ENCODE data around the gene FOXE1. TPM values are rescaled to one million over a fixed set of nuclear protein-coding genes. Genes with fewer than 3 reads are reported as not detected.

FOXE1 gene
- total and polyA plus RNA-seq, 2 of the 13 experiments (the other 11 are each of a cell fraction or from before 2014, with no cell fraction given), result not detected

- in situ Hi-C loops (cut with HindIII; ENCODE audit: extremely low pct_ligation_motif_present, low pct_unique_long_range_greater_than_20kb), result no loop called here
- Histone ChIP-seq H3K79me2 (ENCODE audit: insufficient read depth, low read length) (no peaks in the 10 kb centered on the region), H3K27ac (ENCODE audit: extremely low read length, insufficient read depth, low read length) (no peak overlapping the region), H3K9ac (ENCODE audit: insufficient read depth, low read depth, low read length) (no peak overlapping the region), H3K4me1 (ENCODE audit: insufficient read depth, low read length) (no peaks in the 10 kb centered on the region), H3K4me3 (replicated peaks in 1 of 3; ENCODE audit: insufficient read depth in 1 of 3, low read depth in 2 of 3, low read length in 3 of 3) (no peak overlapping the region), H3K36me3 (replicated peaks in 1 of 2; ENCODE audit: control insufficient read depth in 1 of 2, insufficient read depth in 2 of 2, low read length in 2 of 2) (no peaks in the 10 kb centered on the region), H4K20me1 (ENCODE audit: insufficient read depth, low read length) (no peaks in the 10 kb centered on the region), H3K9me3 (ENCODE audit: low read length) (no peaks in the 10 kb centered on the region), H2AFZ (ENCODE audit: low read length) (no peak overlapping the region), H3K4me2 (ENCODE audit: low read depth, low read length) (no peak overlapping the region), H3K27me3 (ENCODE audit: control insufficient read depth in 1 of 2, insufficient read depth in 2 of 2, low read length in 2 of 2) (peaks cover 0 to 7% of the 10 kb centered on the region in 2 experiments; a peak in 1 of 5 replicates)
- BruUV-seq (replicated peaks), result no TSS peak
- FAIRE-seq, result no peak
- WGBS (ENCODE audit: low lambda C conversion rate), result 100% methylated on average over 1 of the region's 1 CpG
- DNase-seq (ENCODE audit: low spot score), result no peak
- ChIA-PET CTCF (ENCODE audit: low intra/inter-chr PET ratio, low total read pairs) (no interaction called here), POLR2A (no interaction called here)
- intact Hi-C loops (cut with micrococcal nuclease; ENCODE audit: unreplicated experiment), result no loop called here
- ATAC-seq, result no peak
- TF ChIP-seq ASH2L (IDR thresholded peaks at IDR 0.05; ENCODE audit: insufficient read length, low read depth, low read length) (no peak), RNF2 (conservative IDR thresholded peaks at IDR 0.05; ENCODE audit: low read depth) (no peak), ZC3H4 (CRISPR knock-in tag; IDR thresholded peaks at IDR 0.05; ENCODE audit: borderline replicate concordance) (no peak), RXRB (CRISPR knock-in tag; IDR thresholded peaks at IDR 0.05; ENCODE audit: borderline replicate concordance) (no peak), ZNF274 (CRISPR knock-in tag; IDR thresholded peaks at IDR 0.05) (no peak), CREBL2 (CRISPR knock-in tag; IDR thresholded peaks at IDR 0.05; ENCODE audit: borderline replicate concordance) (no peak)
These were observed 13.3 kb downstream of the FOXE1 start for GRCh38 chr9:97866300-97866699.

GRCh38 chr9:97866848-97867247, 13.8 kb downstream of the FOXE1 start:
- Histone ChIP-seq H4K20me1 (ENCODE audit: insufficient read depth, low read length) (no peaks in the 10 kb centered on the region), H3K4me1 (ENCODE audit: insufficient read depth, low read length) (no peaks in the 10 kb centered on the region), H3K79me2 (ENCODE audit: insufficient read depth, low read length) (no peaks in the 10 kb centered on the region), H3K4me3 (replicated peaks in 1 of 3; ENCODE audit: insufficient read depth in 1 of 3, low read depth in 2 of 3, low read length in 3 of 3) (no peak overlapping the region), H3K27ac (ENCODE audit: extremely low read length, insufficient read depth, low read length) (no peak overlapping the region), H3K27me3 (ENCODE audit: control insufficient read depth in 1 of 2, insufficient read depth in 2 of 2, low read length in 2 of 2) (peaks cover 0 to 7% of the 10 kb centered on the region in 2 experiments; a peak in 1 of 5 replicates), H3K9ac (ENCODE audit: insufficient read depth, low read depth, low read length) (no peak overlapping the region), H3K4me2 (ENCODE audit: low read depth, low read length) (no peak overlapping the region), H2AFZ (ENCODE audit: low read length) (no peak overlapping the region), H3K9me3 (ENCODE audit: low read length) (no peaks in the 10 kb centered on the region), H3K36me3 (replicated peaks in 1 of 2; ENCODE audit: control insufficient read depth in 1 of 2, insufficient read depth in 2 of 2, low read length in 2 of 2) (no peaks in the 10 kb centered on the region)
- intact Hi-C loops (cut with micrococcal nuclease; ENCODE audit: unreplicated experiment), result no loop called here
- TF ChIP-seq MYC (CRISPR knock-in tag; IDR thresholded peaks at IDR 0.05; ENCODE audit: borderline replicate concordance) (no peak), ZMYM3 (CRISPR knock-in tag; IDR thresholded peaks at IDR 0.05) (no peak), NCOR1 (IDR thresholded peaks at IDR 0.05; ENCODE audit: borderline replicate concordance, low read length) (no peak), HDAC1 (CRISPR knock-in tag; IDR thresholded peaks at IDR 0.05) (no peak), ZNF34 (CRISPR knock-in tag; IDR thresholded peaks at IDR 0.05; ENCODE audit: borderline replicate concordance) (no peak), ZNF275 (CRISPR knock-in tag; IDR thresholded peaks at IDR 0.05; ENCODE audit: borderline replicate concordance) (no peak), PAX8 (CRISPR knock-in tag; IDR thresholded peaks at IDR 0.05; ENCODE audit: borderline replicate concordance) (no peak), ZNF546 (CRISPR knock-in tag; conservative IDR thresholded peaks at IDR 0.05) (no peak), ZSCAN20 (CRISPR knock-in tag; IDR thresholded peaks at IDR 0.05; ENCODE audit: borderline replicate concordance) (no peak), ZFP1 (CRISPR knock-in tag; IDR thresholded peaks at IDR 0.05) (no peak), MAFG (CRISPR knock-in tag; IDR thresholded peaks at IDR 0.05) (no peak), ZNF280B (CRISPR knock-in tag; IDR thresholded peaks at IDR 0.05; ENCODE audit: borderline replicate concordance) (no peak)
- ATAC-seq, result no peak
- CTCF ChIA-PET (ENCODE audit: low intra/inter-chr PET ratio, low total read pairs), result no interaction called here
- DNase-seq (ENCODE audit: low spot score), result no peak
- no peak for FAIRE-seq
- in situ Hi-C loops (cut with HindIII; ENCODE audit: extremely low pct_ligation_motif_present, low pct_unique_long_range_greater_than_20kb), result no loop called here
- BruUV-seq (replicated peaks), result no TSS peak
- POLR2A ChIA-PET, result no interaction called here
